Endothelial cell (in vitro differentiated cells): Measurements from ENCODE around the gene TSHZ3. TPM values are rescaled to one million over a fixed set of nuclear protein-coding genes. Genes with fewer than 3 reads are reported as not detected.

Source experiments
- DNase-seq: peaks from one replicate; pipeline ENCODE4 v3.0.0; 2021; ENCODE audit warnings: low spot score
- H3K27ac Mint-ChIP-seq: one replicate; pipeline ENCODE4 v1.8.0; 2021; ENCODE audit warnings: mixed read lengths, inconsistent platforms; ENCODE audit not compliant: unreplicated experiment
- H3K27me3 Mint-ChIP-seq: one replicate; pipeline ENCODE4 v1.8.0; 2021; ENCODE audit warnings: mild to moderate bottlenecking, moderate library complexity, mixed read lengths, inconsistent platforms; ENCODE audit not compliant: unreplicated experiment
- H3K36me3 Mint-ChIP-seq: one replicate; pipeline ENCODE4 v1.8.0; 2021; ENCODE audit warnings: mild to moderate bottlenecking, low read depth, mixed read lengths, inconsistent platforms; ENCODE audit not compliant: unreplicated experiment
- H3K4me1 Mint-ChIP-seq: one replicate; pipeline ENCODE4 v1.8.0; 2021; ENCODE audit warnings: mild to moderate bottlenecking, mixed read lengths, inconsistent platforms; ENCODE audit not compliant: unreplicated experiment
- H3K4me3 Mint-ChIP-seq: one replicate; pipeline ENCODE4 v1.8.0; 2021; ENCODE audit warnings: mild to moderate bottlenecking, mixed read lengths, inconsistent platforms; ENCODE audit not compliant: unreplicated experiment
- H3K9me3 Mint-ChIP-seq: one replicate; pipeline ENCODE4 v1.8.0; 2021; ENCODE audit warnings: mixed read lengths, inconsistent platforms; ENCODE audit not compliant: unreplicated experiment
- total RNA-seq: library from RNA; stranded (reverse); fragmentation: NEBNext Ultra II Directional; extraction: Animal tissue kit (Norgen Biotek cat#: 25700); gene quantifications from one replicate; pipeline ENCODE4 v1.2.1, GENCODE V29; 2021; ENCODE audit not compliant: unreplicated experiment
- TF ChIP-seq, protein P1 (sequence below): fragments of 200-600 bp; sonication (generic); IDR thresholded peaks from one replicate; pipeline ENCODE4 v1.5.0; 2021; ENCODE audit warnings: antibody characterized with exemption; ENCODE audit not compliant: unreplicated experiment

Gene TSHZ3
- total RNA-seq, 1 donor from 2014 or later: 12.3 TPM

DNA sequence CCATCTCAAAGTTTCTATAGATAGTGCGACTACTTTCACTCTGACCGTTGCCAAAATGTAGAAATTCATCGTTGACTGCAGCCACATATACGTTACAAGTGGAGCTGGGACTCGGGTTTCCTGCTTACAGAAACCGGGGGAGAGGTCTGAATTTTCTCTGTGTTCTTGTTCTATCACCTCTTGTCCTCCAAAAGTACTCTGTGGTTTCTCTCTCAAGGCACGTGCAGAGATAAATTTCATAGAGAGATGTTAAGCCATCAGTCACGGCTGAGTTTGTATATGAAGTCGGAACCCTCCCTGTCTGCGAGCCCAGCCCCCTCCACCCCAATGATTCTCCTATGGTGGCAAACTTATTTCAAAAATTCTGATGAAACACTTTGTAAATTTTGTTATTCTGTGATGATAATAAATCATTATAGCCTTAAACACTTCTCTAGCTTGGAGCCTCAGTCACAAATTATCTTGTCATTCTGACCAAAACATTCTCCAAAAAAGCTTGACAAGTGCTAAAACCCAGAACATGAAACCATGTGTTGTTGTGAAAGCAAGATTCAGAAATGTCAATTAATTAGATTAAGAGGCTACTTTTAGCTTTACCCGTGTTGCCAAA, 87.5 kb downstream of the TSHZ3 start:
- TF ChIP-seq, protein P1, sequence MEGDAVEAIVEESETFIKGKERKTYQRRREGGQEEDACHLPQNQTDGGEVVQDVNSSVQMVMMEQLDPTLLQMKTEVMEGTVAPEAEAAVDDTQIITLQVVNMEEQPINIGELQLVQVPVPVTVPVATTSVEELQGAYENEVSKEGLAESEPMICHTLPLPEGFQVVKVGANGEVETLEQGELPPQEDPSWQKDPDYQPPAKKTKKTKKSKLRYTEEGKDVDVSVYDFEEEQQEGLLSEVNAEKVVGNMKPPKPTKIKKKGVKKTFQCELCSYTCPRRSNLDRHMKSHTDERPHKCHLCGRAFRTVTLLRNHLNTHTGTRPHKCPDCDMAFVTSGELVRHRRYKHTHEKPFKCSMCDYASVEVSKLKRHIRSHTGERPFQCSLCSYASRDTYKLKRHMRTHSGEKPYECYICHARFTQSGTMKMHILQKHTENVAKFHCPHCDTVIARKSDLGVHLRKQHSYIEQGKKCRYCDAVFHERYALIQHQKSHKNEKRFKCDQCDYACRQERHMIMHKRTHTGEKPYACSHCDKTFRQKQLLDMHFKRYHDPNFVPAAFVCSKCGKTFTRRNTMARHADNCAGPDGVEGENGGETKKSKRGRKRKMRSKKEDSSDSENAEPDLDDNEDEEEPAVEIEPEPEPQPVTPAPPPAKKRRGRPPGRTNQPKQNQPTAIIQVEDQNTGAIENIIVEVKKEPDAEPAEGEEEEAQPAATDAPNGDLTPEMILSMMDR: no peak
- Mint-ChIP-seq H3K27ac (no peak overlapping the region), H3K4me1 (peaks cover 8% of the 10 kb centered on the region), H3K36me3 (no peaks in the 10 kb centered on the region), H3K4me3 (no peak overlapping the region), H3K9me3 (no peaks in the 10 kb centered on the region), H3K27me3 (no peaks in the 10 kb centered on the region)
- no peak for DNase-seq

DNA sequence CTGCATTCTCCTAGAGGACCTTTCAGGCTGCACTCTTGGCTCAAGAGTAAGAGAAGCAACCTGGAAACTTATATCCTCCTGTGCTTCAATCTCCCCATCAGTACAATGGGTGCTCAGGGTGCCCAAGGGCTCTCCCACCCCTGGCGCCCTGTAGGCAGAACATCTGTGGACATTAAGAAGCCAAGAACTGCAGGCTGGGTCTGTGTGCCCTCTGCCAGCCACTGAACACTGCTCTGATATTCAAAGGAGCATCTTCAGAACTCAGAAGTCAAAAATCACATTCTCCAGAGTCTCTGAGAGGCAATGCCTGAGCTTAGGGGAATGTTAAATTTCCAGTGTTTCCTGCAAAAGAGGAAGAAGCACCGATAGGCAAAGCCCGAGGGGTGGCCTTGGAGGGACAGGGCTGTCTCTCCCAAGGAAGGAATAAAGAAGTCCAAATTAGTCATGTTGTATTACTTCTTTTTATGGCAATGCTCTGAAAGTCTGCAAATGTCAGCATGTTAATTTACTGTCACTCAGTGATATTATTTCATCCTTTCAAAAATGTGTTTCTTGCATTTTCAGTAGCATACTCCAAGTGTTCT, 88.1 kb downstream of the TSHZ3 start:
- Mint-ChIP-seq H3K4me3 (no peak overlapping the region), H3K27me3 (no peaks in the 10 kb centered on the region), H3K36me3 (no peaks in the 10 kb centered on the region), H3K27ac (no peak overlapping the region), H3K9me3 (no peaks in the 10 kb centered on the region), H3K4me1 (peaks cover 8% of the 10 kb centered on the region)
- DNase-seq: no peak
- TF ChIP-seq, protein P1: no peak

DNA sequence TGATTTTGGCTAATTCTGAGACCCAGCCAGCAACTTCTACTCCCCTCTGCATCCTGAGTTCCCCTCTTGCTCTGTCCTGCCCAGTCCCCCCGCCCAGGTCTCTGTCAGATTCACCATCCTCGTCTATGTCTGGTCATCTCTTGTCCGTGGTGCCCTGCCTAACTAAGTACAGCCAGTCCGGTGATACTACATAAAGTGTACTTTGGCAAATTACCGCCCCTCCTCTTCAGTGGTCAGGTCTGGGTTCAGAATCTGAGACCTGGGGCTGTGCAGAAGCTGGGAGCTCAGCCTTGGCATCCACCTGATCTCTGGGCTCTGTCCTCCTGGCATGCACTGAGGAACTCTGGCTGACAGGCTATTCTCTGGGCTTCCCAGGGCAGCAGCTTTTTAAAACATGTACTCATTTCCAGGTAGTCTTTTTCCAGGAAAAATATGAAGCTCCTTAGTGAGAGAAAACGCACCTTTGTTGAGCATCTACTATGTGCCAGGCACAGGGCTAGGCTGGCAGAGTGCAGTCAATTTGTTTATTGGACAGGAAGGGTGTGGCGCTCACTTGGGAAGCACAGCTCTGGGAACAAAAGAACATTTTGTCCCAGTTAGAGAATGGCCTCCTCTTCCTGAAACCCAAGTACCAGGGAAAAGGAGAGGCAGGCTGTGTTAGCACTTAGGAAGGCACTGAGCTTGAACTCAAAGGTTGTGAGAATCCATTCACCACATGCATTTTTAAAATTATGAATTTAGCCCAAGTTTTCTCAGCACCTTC, 88.9 kb downstream of the TSHZ3 start:
- Mint-ChIP-seq H3K27me3 (no peaks in the 10 kb centered on the region), H3K9me3 (no peaks in the 10 kb centered on the region), H3K36me3 (no peaks in the 10 kb centered on the region), H3K4me3 (no peak overlapping the region), H3K4me1 (peaks cover 8% of the 10 kb centered on the region), H3K27ac (no peak overlapping the region)
- no peak for DNase-seq
- TF ChIP-seq, protein P1: no peak

DNA sequence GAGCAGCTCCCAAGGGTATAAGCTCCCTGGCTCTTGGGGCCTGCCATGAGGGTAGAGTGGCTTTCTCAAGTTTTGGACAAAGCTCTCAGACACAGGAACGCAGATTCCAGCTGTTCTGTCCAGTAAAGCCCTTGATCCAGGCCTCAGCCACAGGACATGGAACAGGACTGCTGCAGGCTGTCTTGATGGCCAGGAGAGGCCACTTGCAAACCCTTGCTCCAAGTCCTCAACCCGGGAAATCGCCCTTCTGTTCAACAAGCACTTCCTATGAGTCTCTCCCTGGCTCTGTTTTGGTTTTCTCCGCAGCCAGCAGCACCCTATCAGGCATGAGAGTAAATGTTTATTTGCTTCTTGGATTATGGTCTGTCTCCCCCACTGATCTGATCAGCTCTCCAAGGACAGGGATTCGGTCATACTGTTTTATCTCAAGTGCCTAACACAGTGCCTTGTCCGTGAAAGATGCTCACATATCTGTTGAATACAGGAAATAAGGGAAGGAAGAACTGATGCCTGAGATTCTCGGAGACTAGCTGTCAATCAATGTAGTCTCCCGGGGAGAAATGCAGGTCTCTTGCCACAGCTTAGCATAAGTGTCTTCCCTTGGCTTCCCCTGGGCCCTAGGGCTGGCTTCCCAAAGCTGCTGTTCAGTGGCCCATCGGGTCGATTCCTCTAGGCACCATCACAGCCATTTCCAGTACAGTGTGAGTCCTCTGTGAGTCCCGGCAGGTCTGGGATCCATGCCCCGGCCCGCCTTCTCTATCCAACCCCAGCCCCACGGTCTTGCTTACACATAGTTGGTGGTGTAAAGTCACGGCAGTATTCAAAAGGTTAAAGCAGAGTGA, 90.8 kb downstream of the TSHZ3 start:
- H3K27me3 Mint-ChIP-seq: no peaks in the 10 kb centered on the region
- no peak overlapping the region for H3K4me3 Mint-ChIP-seq
- H3K9me3 Mint-ChIP-seq: no peaks in the 10 kb centered on the region
- TF ChIP-seq, protein P1: no peak
- H3K4me1 Mint-ChIP-seq: peaks cover 18% of the 10 kb centered on the region
- DNase-seq: no peak
- H3K27ac Mint-ChIP-seq: no peak overlapping the region
- no peaks in the 10 kb centered on the region for H3K36me3 Mint-ChIP-seq
